Measurements from ENCODE around the gene PNP. TPM values are rescaled to one million over a fixed set of nuclear protein-coding genes. Genes with fewer than 3 reads are reported as not detected.

The PNP gene
- total RNA-seq, 4 donors from 2014 or later, result 51.4 to 70.1 (median 53.7) TPM

DNA sequence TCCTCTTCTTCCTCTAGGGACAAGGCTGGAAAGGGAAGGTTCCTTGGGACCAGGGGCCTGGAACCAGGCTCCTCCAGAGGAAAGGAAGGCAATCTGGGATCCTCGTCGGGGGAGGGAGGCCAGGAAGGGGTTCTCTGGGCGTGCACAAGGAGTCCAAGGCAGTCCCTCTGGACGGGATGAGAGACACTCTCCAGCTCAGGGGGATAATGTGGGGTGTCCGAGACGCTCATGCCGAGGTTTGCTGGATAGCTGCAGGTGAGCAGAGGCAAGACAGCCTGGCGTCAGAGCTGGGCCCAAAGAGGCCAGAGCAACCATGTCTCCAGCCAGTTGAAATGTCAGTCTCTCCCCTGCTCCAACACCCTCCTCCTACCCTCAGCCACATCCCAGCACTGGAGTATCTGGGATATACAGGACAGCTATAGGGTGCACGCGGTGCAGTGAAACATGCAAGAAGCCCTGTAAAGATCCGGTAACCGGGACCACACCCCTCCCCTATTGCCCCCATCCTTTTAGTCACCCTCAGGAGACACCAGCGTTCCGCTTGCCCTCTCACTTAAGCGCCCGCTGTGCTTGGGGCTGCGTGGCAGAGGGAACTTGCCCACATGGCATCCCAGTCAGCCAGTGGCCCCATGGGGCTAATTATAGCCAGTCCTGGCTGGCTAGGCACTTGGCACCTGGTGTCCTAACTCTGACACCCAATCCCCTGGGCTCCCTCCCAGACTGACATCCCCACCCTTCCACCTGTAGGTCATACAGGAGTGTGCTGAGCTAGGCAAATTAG lies 33.4 kb upstream of the PNP start, which contains the start of gene KLHL33:
KLHL33 (minus strand) TSS at position 585 of the 781 bp plus-strand sequence; CDS start at position 230, 355 bp downstream.
- Histone ChIP-seq H3K4me3 (peak within 1 kb of the TSS in 2 of 4 donors; percentile 28 to 35), H3K36me3 (no peaks in the 10 kb centered on the region), H3K27ac (peak within 1 kb of the TSS in 2 of 4 donors; percentile 46 to 55), H3K4me1 (peaks cover 0 to 12% (median 0%) of the 10 kb centered on the region in 4 donors), H3K9me3 (no peaks in the 10 kb centered on the region), H3K27me3 (no peaks in the 10 kb centered on the region)
- TF ChIP-seq POLR2A (IDR thresholded peaks at IDR 0.05), result no peak
- TF ChIP-seq, protein P1, sequence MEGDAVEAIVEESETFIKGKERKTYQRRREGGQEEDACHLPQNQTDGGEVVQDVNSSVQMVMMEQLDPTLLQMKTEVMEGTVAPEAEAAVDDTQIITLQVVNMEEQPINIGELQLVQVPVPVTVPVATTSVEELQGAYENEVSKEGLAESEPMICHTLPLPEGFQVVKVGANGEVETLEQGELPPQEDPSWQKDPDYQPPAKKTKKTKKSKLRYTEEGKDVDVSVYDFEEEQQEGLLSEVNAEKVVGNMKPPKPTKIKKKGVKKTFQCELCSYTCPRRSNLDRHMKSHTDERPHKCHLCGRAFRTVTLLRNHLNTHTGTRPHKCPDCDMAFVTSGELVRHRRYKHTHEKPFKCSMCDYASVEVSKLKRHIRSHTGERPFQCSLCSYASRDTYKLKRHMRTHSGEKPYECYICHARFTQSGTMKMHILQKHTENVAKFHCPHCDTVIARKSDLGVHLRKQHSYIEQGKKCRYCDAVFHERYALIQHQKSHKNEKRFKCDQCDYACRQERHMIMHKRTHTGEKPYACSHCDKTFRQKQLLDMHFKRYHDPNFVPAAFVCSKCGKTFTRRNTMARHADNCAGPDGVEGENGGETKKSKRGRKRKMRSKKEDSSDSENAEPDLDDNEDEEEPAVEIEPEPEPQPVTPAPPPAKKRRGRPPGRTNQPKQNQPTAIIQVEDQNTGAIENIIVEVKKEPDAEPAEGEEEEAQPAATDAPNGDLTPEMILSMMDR (IDR thresholded peaks at IDR 0.05), result no peak
- no peak for DNase-seq

DNA sequence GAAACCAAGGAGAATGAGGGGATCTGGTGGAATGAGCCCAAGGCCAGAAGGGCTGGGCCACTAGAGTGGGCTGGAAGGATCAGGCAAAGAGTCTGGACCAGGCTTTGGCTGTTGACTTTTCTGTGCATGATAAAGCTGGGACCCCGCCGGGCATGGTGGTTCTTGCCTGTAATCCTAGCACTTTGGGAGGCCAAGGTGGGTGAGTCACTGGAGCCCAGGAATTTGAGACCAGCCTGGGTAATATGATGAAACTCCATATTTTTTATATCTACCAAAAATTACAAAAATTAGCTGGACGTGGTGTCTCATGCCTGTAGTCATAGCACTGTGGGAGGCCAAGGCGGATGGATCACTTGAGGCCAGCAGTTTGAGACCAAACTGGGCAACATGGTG lies 32.8 kb upstream of the PNP start:
- Histone ChIP-seq H3K27me3 (no peaks in the 10 kb centered on the region), H3K36me3 (no peaks in the 10 kb centered on the region), H3K9me3 (no peaks in the 10 kb centered on the region), H3K4me1 (peaks cover 0 to 12% (median 0%) of the 10 kb centered on the region in 4 donors), H3K4me3 (no peak overlapping the region), H3K27ac (no peak overlapping the region)
- DNase-seq, result no peak
- no peak for TF ChIP-seq POLR2A (IDR thresholded peaks at IDR 0.05)
- TF ChIP-seq, protein P1 (IDR thresholded peaks at IDR 0.05), result no peak

DNA sequence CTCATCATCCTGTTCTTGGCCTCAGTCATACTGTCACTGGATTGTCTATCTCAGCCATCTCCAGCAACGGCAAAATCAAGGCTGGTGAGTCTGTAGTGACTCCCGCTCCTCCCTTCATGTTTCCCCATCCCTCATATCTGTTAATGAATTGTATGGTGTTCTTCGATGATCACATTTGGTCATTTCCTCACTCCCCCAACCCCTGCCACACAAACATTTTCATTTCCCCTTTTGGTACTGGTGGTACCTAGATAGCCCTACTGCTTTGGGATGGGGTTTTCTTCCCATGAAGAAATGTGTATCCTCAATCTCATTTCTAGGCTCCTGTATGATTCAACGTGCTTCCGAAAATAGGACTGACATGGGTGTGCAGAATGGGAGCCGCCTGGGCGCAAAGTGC lies 30.5 kb upstream of the PNP start:
- no peaks in the 10 kb centered on the region for H3K36me3 ChIP-seq
- no peak overlapping the region for H3K4me3 ChIP-seq
- no peaks in the 10 kb centered on the region for H3K9me3 ChIP-seq
- no peak overlapping the region for H3K27ac ChIP-seq
- DNase-seq, result no peak
- no peaks in the 10 kb centered on the region for H3K27me3 ChIP-seq
- H3K4me1 ChIP-seq, result peaks cover 0 to 12% (median 0%) of the 10 kb centered on the region in 4 donors
- TF ChIP-seq, protein P1 (IDR thresholded peaks at IDR 0.05), result no peak
- TF ChIP-seq POLR2A (IDR thresholded peaks at IDR 0.05), result no peak

DNA sequence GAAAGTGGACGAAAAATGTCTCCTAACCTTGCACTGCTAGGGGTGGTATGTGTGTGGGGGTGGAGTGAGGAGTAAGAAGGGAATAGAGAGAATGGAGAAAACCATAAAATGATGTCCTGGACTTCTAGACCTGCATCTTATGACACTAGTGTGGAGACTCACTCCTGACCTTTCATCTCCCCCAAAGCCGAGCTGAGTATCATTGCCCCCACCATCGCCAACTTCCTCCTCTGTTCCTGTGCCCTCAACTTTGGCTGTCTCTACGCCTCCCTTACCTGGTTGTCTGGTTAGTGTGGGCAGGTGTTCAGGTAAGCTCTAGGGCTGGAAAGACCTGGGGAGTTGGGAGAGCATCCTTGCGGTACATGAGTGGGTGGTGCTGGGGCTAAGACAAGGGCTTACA lies 28.7 kb upstream of the PNP start:
- Histone ChIP-seq H3K27ac (peak overlapping the region in 1 of 4 donors; percentile 46), H3K27me3 (no peaks in the 10 kb centered on the region), H3K9me3 (no peaks in the 10 kb centered on the region), H3K4me1 (peaks cover 0 to 3% (median 0%) of the 10 kb centered on the region in 4 donors), H3K4me3 (no peak overlapping the region), H3K36me3 (peaks cover 0 to 3% (median 0%) of the 10 kb centered on the region in 3 donors)
- no peak for DNase-seq
- TF ChIP-seq POLR2A (IDR thresholded peaks at IDR 0.05), result no peak
- TF ChIP-seq, protein P1 (IDR thresholded peaks at IDR 0.05), result no peak

DNA sequence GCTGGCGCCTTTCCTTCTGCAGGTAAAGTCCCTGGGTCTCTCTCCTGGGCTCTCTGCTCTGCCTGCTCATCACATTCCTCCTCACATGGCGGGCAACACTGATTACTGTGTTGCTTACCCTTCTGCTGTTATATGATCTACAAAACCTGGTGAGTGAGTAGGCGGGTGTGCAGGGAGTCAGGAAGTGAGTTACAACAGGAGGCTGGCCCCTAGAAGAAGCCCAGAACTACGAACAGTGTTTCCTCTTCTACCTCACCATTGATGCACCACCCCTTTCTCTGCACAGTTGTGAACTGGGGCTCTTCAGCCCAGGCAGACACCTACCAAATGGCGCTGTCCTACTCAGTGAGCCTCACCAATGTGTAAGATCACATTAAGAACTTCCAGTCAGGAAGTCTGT lies 28.3 kb upstream of the PNP start:
- no peak overlapping the region for H3K4me3 ChIP-seq
- H3K27me3 ChIP-seq, result no peaks in the 10 kb centered on the region
- H3K27ac ChIP-seq, result peak overlapping the region in 1 of 4 donors; percentile 46
- no peak for TF ChIP-seq POLR2A (IDR thresholded peaks at IDR 0.05)
- TF ChIP-seq, protein P1 (IDR thresholded peaks at IDR 0.05), result no peak
- peak in 1 of 3 donors; percentile 27 for DNase-seq
- H3K36me3 ChIP-seq, result peaks cover 0 to 7% (median 0%) of the 10 kb centered on the region in 3 donors
- no peaks in the 10 kb centered on the region for H3K9me3 ChIP-seq
- H3K4me1 ChIP-seq, result no peaks in the 10 kb centered on the region
